ENCODE measurements around the gene BCL2. TPM values are rescaled to one million over a fixed set of nuclear protein-coding genes. Genes with fewer than 3 reads are reported as not detected.
"Not testable (repeated sequence)": the region's sequence is repeated elsewhere in the genome, so short reads cannot be mapped to it uniquely, and the experiment has no call there.

The BCL2 gene
- polyA plus RNA-seq (2013, experiment 1 of 4) = 2.9 TPM
- polyA plus RNA-seq (2013, experiment 2 of 4) = 3.2 TPM
- 3.4 TPM for polyA plus RNA-seq (2013, experiment 3 of 4)
- 3.2 TPM for polyA plus RNA-seq (2013, experiment 4 of 4)

DNA sequence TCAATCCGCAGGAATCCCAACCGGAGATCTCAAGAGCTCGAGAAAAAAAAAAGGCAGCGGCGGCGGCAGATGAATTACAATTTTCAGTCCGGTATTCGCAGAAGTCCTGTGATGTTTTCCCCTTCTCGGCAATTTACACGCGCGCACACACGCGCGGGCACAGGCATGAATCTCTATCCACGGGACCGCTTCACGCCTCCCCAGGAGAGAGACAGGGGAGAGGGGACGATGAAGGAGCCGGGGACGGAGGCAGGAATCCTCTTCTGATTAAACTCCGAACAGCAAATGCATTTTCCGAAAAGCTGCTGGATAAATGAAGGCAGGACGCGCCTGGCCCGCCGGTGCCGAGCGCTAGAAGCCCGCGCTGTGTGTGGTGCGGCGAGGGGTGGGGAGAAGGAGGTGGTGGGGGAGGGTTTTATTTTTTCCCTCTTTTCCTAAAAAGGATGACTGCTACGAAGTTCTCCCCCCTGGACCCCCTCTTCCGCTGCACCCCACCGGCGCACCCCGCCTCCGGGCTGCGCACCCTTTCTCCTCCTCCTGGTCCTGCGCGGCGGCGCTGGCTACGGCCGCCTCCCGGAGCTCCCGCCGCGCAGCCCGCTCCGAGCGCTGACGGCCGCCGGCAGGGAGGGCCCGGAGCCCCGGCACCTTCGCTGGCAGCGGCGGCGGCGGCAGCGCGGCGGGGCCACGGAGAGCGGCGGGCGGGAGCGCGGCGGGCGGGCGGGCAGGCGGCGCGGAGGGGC lies at the start of gene BCL2:
Gene BCL2 (minus strand): TSS at position 387 of the 740 bp plus-strand sequence.
- Histone ChIP-seq H3K36me3 (ENCODE audit: control insufficient read depth, insufficient read depth, low read length) (no peaks in the 10 kb centered on the region), H3K27ac (ENCODE audit: insufficient read depth, low read depth, low read length, poor library complexity, severe bottlenecking) (no peak within 1 kb of the TSS), H3K4me1 (ENCODE audit: control insufficient read depth, insufficient read depth, low read length) (peaks cover 9% of the 10 kb centered on the region), H3K9me3 (ENCODE audit: control insufficient read depth, low read length) (no peaks in the 10 kb centered on the region), H3K27me3 (ENCODE audit: control insufficient read depth, insufficient read depth, low read length, poor library complexity, severe bottlenecking) (peaks cover 44% of the 10 kb centered on the region), H3K4me3 (ENCODE audit: insufficient read depth, low read depth, low read length) (peak within 1 kb of the TSS; percentile 56)
- 0 to 1% methylated on average over 78 of the region's 78 CpGs for WGBS, 2 experiments

DNA sequence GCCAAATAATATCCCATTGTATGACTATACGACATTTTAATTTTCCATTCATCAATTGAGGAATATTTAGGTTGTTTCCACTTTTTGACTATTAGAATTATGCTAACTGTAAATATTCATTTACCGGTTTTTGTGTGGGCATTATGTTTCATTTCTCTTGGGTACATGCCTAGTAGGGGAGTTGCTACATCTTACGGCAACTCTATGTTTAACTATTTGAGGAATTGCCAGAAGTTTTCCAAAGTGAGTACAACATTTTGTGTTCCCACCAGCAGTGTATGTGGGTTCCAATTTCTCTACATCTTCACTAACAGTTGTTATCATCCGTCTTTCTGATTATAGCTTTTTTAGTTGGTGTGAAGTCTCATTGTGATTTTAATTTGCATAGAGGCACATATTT lies 49.0 kb upstream of the BCL2 start:
- H3K4me3 ChIP-seq (ENCODE audit: insufficient read depth, low read depth, low read length) = no peak overlapping the region
- H3K9me3 ChIP-seq (ENCODE audit: control insufficient read depth, low read length) = no peaks in the 10 kb centered on the region
- H3K27me3 ChIP-seq (ENCODE audit: control insufficient read depth, insufficient read depth, low read length, poor library complexity, severe bottlenecking) = no peaks in the 10 kb centered on the region
- H3K36me3 ChIP-seq (ENCODE audit: control insufficient read depth, insufficient read depth, low read length) = no peaks in the 10 kb centered on the region
- H3K4me1 ChIP-seq (ENCODE audit: control insufficient read depth, insufficient read depth, low read length) = peaks cover 3% of the 10 kb centered on the region
- 94 to 100% methylated on average over 2 to 4 of the region's 4 CpGs for WGBS, 2 experiments
- H3K27ac ChIP-seq (ENCODE audit: insufficient read depth, low read depth, low read length, poor library complexity, severe bottlenecking) = no peak overlapping the region

DNA sequence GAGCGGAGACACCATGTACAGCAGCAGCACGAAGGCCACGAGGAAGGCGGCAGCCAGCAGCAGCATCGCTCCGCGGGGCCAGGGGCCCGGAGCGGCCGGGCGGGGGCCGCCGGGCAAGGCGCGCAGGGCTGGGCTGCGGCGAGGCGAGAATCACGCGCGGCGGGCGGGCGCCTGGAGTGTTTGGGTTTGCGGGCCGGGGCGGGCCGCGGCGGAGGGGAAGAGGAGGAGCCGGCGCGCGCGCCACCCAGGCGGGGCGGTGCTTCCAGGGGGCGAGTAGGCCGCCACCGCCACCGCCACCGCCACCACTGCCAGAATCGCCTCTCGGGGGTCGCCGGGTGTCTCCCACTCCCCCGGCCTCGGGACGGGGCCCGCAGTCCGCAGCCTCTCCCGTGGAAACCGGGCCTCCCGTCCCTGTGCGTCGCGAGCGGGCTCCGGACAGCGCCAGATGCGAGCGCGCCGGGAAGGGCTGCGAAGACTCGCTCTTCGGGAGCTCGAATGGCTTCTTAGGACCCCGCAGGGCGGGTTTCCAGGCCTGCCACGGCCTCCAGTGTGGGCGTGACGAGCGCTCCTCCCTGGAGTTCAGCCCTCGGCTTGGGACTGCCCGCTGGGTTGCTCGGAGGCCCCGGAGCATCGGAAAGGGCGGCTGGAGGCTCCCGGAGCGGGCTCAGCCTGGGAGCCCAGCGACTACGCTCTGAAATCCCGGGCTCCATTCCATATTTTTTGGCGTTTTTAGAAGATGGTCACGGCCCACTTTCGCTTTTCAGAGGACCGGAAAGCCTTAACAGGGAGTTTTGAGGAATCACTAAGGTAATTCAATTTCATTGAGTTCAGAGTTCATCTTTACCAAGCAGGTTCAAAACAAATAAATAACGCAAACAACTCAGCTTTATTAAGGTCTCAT lies 47.7 kb upstream of the BCL2 start, which contains the start of gene KDSR:
Gene KDSR (minus strand): TSS at position 154 of the 901 bp plus-strand sequence. CDS start 88 bp downstream, at position 66.
- 0% methylated on average over 90 of the region's 90 CpGs for WGBS, 2 experiments
- Histone ChIP-seq H3K27ac (ENCODE audit: insufficient read depth, low read depth, low read length, poor library complexity, severe bottlenecking) (peak within 1 kb of the TSS; percentile 88), H3K4me1 (ENCODE audit: control insufficient read depth, insufficient read depth, low read length) (peaks cover 3% of the 10 kb centered on the region), H3K9me3 (ENCODE audit: control insufficient read depth, low read length) (no peaks in the 10 kb centered on the region), H3K27me3 (ENCODE audit: control insufficient read depth, insufficient read depth, low read length, poor library complexity, severe bottlenecking) (no peaks in the 10 kb centered on the region), H3K4me3 (ENCODE audit: insufficient read depth, low read depth, low read length) (peak within 1 kb of the TSS; percentile 88), H3K36me3 (ENCODE audit: control insufficient read depth, insufficient read depth, low read length) (no peaks in the 10 kb centered on the region)

- H3K4me1 ChIP-seq (ENCODE audit: control insufficient read depth, insufficient read depth, low read length) = peaks cover 3% of the 10 kb centered on the region
- peak overlapping the region; percentile 88 for H3K27ac ChIP-seq (ENCODE audit: insufficient read depth, low read depth, low read length, poor library complexity, severe bottlenecking)
- peaks cover 6% of the 10 kb centered on the region for H3K36me3 ChIP-seq (ENCODE audit: control insufficient read depth, insufficient read depth, low read length)
- H3K27me3 ChIP-seq (ENCODE audit: control insufficient read depth, insufficient read depth, low read length, poor library complexity, severe bottlenecking) = no peaks in the 10 kb centered on the region
- H3K4me3 ChIP-seq (ENCODE audit: insufficient read depth, low read depth, low read length) = peak overlapping the region; percentile 88
- no peaks in the 10 kb centered on the region for H3K9me3 ChIP-seq (ENCODE audit: control insufficient read depth, low read length)
- 0 to 1% methylated on average over 65 of the region's 65 CpGs for WGBS, 2 experiments
These were observed 46.9 kb upstream of the BCL2 start for GRCh38 chr18:63366213-63367052.

DNA sequence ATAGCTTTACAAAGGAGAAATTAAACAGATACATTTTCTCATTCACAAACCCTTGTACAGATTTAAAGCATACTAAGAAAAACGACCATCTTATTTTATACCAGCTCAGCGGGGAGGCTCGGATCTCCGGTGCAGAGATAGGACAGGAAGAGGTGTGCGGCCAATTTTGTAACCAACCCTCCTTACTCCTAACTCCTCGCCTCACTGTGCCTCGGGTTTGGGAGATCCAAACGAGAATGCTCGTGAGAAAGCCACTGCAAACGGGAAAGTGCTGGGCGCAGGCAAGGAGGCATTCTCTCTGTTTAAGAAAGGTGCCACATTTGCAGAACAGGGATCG lies 46.3 kb upstream of the BCL2 start:
- Histone ChIP-seq H3K4me1 (ENCODE audit: control insufficient read depth, insufficient read depth, low read length) (peaks cover 3% of the 10 kb centered on the region), H3K9me3 (ENCODE audit: control insufficient read depth, low read length) (no peaks in the 10 kb centered on the region), H3K27me3 (ENCODE audit: control insufficient read depth, insufficient read depth, low read length, poor library complexity, severe bottlenecking) (no peaks in the 10 kb centered on the region), H3K27ac (ENCODE audit: insufficient read depth, low read depth, low read length, poor library complexity, severe bottlenecking) (no peak overlapping the region), H3K4me3 (ENCODE audit: insufficient read depth, low read depth, low read length) (peak overlapping the region; percentile 88), H3K36me3 (ENCODE audit: control insufficient read depth, insufficient read depth, low read length) (peaks cover 6% of the 10 kb centered on the region)
- 3% methylated on average over 12 of the region's 12 CpGs for WGBS, 2 experiments

GRCh38 chr18:63363951-63364350 lies 44.4 kb upstream of the BCL2 start:
- H3K9me3 ChIP-seq (ENCODE audit: control insufficient read depth, low read length) = no peaks in the 10 kb centered on the region
- H3K36me3 ChIP-seq (ENCODE audit: control insufficient read depth, insufficient read depth, low read length) = peaks cover 6% of the 10 kb centered on the region
- WGBS, 2 experiments = 90 to 95% methylated on average over 2 of the region's 2 CpGs
- peaks cover 3% of the 10 kb centered on the region for H3K4me1 ChIP-seq (ENCODE audit: control insufficient read depth, insufficient read depth, low read length)
- no peak overlapping the region for H3K27ac ChIP-seq (ENCODE audit: insufficient read depth, low read depth, low read length, poor library complexity, severe bottlenecking)
- H3K4me3 ChIP-seq (ENCODE audit: insufficient read depth, low read depth, low read length) = no peak overlapping the region
- H3K27me3 ChIP-seq (ENCODE audit: control insufficient read depth, insufficient read depth, low read length, poor library complexity, severe bottlenecking) = no peaks in the 10 kb centered on the region

DNA sequence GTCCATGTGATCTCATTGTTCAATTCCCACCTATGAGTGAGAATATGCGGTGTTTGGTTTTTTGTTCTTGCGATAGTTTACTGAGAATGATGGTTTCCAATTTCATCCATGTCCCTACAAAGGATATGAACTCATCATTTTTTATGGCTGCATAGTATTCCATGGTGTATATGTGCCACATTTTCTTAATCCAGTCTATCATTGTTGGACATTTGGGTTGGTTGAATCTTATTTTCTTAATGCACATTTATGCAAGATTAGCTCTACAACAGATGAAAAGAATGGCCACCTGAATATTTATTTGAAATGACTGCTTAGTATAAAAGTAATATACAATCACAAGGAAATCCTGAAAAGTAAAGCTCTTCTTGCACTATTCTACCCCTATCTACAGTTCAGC lies 43.9 kb upstream of the BCL2 start:
- H3K4me3 ChIP-seq (ENCODE audit: insufficient read depth, low read depth, low read length); H3K4me1 ChIP-seq (ENCODE audit: control insufficient read depth, insufficient read depth, low read length); H3K27me3 ChIP-seq (ENCODE audit: control insufficient read depth, insufficient read depth, low read length, poor library complexity, severe bottlenecking); H3K27ac ChIP-seq (ENCODE audit: insufficient read depth, low read depth, low read length, poor library complexity, severe bottlenecking); H3K9me3 ChIP-seq (ENCODE audit: control insufficient read depth, low read length); H3K36me3 ChIP-seq (ENCODE audit: control insufficient read depth, insufficient read depth, low read length): not testable (repeated sequence)
- WGBS, 2 experiments = no CpG with 5 or more reads among the region's 2 CpGs

DNA sequence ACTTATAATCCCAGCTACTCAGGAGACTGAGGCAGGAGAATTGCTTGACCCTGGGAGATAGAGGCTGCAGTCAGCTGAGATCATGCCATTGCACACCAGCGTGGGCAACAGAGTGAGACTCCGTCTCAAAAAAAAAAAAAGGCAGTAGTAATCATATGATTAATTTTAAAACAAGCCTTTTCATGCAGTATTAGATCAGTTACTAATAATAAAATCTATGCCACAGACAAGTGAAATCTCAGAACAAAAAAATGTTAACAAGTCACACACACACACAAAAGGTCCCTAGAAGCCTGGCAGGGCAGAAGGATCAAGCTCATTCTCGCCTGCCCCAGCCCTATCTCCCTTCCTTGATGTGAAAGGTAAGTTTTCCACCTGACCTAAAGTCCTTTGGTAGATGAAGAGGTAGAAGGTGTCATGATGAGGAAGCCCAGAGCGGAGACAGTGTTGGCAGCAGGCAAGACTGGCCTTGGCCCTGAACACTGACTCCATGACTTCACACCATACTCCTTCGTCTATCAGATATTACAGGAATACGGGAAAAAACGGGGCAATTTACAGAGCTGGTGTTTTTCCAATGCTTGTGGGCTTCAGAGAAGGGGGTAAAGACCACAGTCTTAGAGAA lies 36.8 kb upstream of the BCL2 start:
- H3K4me3 ChIP-seq (ENCODE audit: insufficient read depth, low read depth, low read length) = no peak overlapping the region
- H3K27me3 ChIP-seq (ENCODE audit: control insufficient read depth, insufficient read depth, low read length, poor library complexity, severe bottlenecking) = no peaks in the 10 kb centered on the region
- no peaks in the 10 kb centered on the region for H3K4me1 ChIP-seq (ENCODE audit: control insufficient read depth, insufficient read depth, low read length)
- whole genome bisulfite sequencing, 2 experiments = 95 to 97% methylated on average over 4 to 7 of the region's 7 CpGs
- no peak overlapping the region for H3K27ac ChIP-seq (ENCODE audit: insufficient read depth, low read depth, low read length, poor library complexity, severe bottlenecking)
- peaks cover 24% of the 10 kb centered on the region for H3K36me3 ChIP-seq (ENCODE audit: control insufficient read depth, insufficient read depth, low read length)
- H3K9me3 ChIP-seq (ENCODE audit: control insufficient read depth, low read length) = no peaks in the 10 kb centered on the region

GRCh38 chr18:63350230-63350629 lies 30.7 kb upstream of the BCL2 start:
- no peaks in the 10 kb centered on the region for H3K27me3 ChIP-seq (ENCODE audit: control insufficient read depth, insufficient read depth, low read length, poor library complexity, severe bottlenecking)
- no peaks in the 10 kb centered on the region for H3K9me3 ChIP-seq (ENCODE audit: control insufficient read depth, low read length)
- no peak overlapping the region for H3K27ac ChIP-seq (ENCODE audit: insufficient read depth, low read depth, low read length, poor library complexity, severe bottlenecking)
- 50% methylated on average over 2 of the region's 2 CpGs; no CpG with 5 or more reads in 1 of the 2 experiments for WGBS, 2 experiments
- H3K4me1 ChIP-seq (ENCODE audit: control insufficient read depth, insufficient read depth, low read length) = no peaks in the 10 kb centered on the region
- H3K36me3 ChIP-seq (ENCODE audit: control insufficient read depth, insufficient read depth, low read length) = peaks cover 44% of the 10 kb centered on the region
- no peak overlapping the region for H3K4me3 ChIP-seq (ENCODE audit: insufficient read depth, low read depth, low read length)
